AG04449 (cell line): ENCODE data around the gene MGAT5B.

Experiments
- CTCF ChIA-PET: fragments of 350-600 bp; formaldehyde crosslinking; extraction: SDS; loops from one replicate; lab custom pipeline; 2021; ENCODE audit warnings: antibody characterized with exemption; lab: Yijun Ruan, JAX
- POLR2A ChIA-PET: fragments of 400-600, 350-600 bp; formaldehyde crosslinking; extraction: SDS; loops from one replicate; lab custom pipeline; 2020; ENCODE audit warnings: antibody characterized with exemption, inconsistent platforms; lab: Yijun Ruan, JAX
- DNase-seq: peaks from one replicate; pipeline ENCODE4 v3.0.0-alpha.2; 2010; ENCODE audit warnings: low read depth, low spot score
- H3K4me3 ChIP-seq: 2 replicates; pipeline ENCODE4 v1.5.1; 2011; ENCODE audit warnings: low read depth, mild to moderate bottlenecking, control low read depth, low read length
- TF ChIP-seq, protein P1 (sequence below): IDR thresholded peaks from one replicate; pipeline ENCODE4 v1.5.1; 2011; ENCODE audit warnings: mild to moderate bottlenecking, moderate library complexity, low read length, control low read depth, inconsistent platforms; ENCODE audit not compliant: insufficient read depth; ENCODE audit errors: missing control alignments

The MGAT5B gene

DNA sequence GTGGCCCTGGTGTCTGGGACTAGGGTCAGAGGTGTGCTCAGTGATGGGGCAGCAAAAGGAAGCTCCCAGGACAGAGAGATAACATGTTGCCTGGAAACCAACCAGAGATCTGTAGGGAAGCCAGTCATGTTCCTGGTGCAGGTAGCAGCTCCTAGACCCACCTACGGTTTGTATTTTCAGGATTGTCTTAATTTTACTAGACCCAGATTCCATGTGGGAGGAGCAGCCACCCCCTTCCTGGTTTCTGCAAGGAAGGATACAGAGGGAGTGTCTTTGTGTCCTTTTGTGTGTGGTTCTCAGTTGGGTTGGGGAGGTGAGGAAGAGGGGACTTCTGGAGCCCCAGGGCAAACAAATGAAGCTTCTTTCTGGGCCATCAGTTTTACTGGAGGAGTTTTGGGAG lies 53.9 kb downstream of the MGAT5B start:
- no peak overlapping the region for H3K4me3 ChIP-seq
- CTCF ChIA-PET, result interaction anchor here (1.0 kb wide), 1 partner anchor 134 kb away, joined by 6 read pairs; no protein-coding TSS in a partner anchor
- DNase-seq, result no peak
- POLR2A ChIA-PET, result no interaction called here
- TF ChIP-seq, protein P1, sequence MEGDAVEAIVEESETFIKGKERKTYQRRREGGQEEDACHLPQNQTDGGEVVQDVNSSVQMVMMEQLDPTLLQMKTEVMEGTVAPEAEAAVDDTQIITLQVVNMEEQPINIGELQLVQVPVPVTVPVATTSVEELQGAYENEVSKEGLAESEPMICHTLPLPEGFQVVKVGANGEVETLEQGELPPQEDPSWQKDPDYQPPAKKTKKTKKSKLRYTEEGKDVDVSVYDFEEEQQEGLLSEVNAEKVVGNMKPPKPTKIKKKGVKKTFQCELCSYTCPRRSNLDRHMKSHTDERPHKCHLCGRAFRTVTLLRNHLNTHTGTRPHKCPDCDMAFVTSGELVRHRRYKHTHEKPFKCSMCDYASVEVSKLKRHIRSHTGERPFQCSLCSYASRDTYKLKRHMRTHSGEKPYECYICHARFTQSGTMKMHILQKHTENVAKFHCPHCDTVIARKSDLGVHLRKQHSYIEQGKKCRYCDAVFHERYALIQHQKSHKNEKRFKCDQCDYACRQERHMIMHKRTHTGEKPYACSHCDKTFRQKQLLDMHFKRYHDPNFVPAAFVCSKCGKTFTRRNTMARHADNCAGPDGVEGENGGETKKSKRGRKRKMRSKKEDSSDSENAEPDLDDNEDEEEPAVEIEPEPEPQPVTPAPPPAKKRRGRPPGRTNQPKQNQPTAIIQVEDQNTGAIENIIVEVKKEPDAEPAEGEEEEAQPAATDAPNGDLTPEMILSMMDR, result no peak

DNA sequence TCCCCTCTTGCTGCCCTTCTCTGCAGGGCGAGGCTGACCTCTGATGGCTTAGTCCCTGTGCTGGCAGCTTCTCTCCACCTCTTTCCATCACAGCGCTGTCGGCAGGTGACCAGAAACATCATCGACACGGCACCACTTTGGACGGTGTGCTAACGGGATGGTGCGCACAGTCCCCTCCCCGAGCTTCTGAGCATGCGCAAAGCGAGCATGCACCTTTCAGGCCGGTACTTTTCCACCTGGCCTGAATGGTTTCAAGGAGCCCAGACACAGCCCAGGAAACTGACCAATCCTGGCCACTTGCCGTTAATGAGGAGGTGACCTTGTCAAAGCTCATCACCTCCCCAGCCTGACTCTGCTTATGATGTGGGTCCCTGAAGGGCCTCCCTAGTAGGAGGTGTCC lies 54.8 kb downstream of the MGAT5B start:
- no peak for DNase-seq
- CTCF ChIA-PET, result interaction anchor here (1.0 kb wide), 1 partner anchor 133 kb away, joined by 6 read pairs; no protein-coding TSS in a partner anchor
- POLR2A ChIA-PET, result no interaction called here
- no peak overlapping the region for H3K4me3 ChIP-seq
- TF ChIP-seq, protein P1, result no peak

DNA sequence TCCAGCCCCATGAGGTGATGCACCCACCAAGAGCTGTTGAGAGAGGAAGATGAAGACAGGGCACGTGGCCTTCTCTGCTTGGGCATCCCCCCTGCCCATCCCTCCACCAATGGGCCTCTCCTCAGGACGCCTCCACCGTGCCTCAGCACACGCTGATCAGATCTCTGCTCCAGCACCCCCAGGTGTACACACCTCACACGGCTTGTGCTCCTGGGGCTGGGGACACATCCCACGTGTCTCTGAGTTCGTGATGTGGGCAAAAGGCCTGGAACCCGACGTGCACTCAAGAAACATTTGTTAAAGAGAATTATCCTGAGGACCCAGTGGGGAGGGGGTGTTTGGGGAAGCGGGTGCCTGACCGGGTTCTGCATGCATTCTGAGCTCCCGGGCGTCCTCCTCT lies 55.3 kb downstream of the MGAT5B start:
- POLR2A ChIA-PET, result no interaction called here

DNA sequence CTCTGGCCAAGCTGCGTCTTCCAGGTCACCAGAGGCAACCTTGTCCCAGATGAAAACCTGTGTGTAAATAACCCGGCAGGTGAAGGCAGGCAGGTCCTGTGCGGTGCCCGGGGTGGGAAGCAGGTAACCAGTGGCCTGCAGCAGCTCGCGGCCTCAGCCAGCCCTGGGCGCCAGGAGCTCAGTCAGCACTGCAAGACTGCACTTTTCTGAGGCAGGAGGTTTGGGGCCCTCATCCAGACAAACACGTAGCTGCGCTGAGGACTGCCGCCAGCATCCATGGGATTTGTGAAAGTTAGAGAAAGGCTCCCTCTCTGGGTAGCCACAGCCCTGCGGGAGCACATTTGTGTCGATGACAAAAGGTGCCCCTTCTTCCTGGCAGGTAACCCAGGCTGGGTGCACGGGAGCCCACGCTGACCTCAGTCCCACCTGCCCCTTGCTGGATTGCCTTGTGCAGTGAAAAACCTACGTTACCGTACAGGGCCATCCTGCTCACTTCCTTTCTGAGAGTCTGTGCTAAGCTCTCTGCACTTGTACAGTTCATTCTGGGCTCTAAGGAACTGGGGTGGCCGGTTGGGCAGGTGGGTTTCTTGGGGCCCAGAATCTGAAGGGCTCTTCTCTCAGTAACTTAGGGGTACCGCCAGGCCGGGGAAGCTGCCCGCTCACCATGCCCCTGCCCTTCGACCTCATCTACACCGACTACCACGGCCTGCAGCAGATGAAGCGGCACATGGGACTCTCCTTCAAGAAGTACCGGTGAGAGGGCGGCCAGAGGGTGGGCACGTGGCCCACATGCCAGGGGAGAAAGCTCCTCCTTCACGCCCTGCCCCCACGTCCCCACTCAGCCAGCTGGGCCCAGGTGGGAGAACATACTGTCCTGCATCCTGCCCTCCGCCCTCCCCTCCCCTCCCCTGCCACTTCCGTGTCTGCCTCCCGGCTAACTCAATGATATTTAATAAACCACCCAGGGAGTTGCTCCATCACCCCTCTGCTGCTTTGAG lies 56.4 kb downstream of the MGAT5B start:
- POLR2A ChIA-PET, result no interaction called here
- no peak overlapping the region for H3K4me3 ChIP-seq
- no peak for DNase-seq
- TF ChIP-seq, protein P1, result no peak
- CTCF ChIA-PET, result no interaction called here

More for the DNA sequence above, 55.3 kb downstream of the MGAT5B start:
- DNase-seq, result no peak
- no peak overlapping the region for H3K4me3 ChIP-seq
- CTCF ChIA-PET, result no interaction called here
- TF ChIP-seq, protein P1, result no peak

DNA sequence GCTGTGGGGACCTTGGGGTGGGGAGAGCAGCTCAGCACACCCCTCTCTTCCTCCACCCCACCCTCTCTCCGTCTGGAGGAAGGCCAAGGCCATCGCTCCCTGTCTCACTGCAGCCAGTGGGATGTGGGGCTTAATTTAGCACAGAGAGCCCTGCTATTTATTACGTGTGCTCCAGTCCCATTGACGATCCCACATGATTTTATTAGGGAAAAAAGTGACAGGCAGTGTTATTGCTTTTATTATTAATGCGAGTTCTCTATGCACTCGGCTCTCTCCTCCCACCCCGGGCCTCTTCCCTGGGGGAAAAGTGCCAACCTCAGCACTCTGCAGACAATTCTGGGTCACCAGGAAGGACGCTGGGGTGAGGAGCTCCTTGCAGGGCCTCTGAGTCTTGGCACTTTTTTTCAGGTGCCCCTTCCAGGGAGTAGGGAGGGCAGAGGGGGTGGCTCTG lies 57.3 kb downstream of the MGAT5B start:
- DNase-seq, result no peak
- no peak overlapping the region for H3K4me3 ChIP-seq
- POLR2A ChIA-PET, result no interaction called here
- CTCF ChIA-PET, result no interaction called here
- TF ChIP-seq, protein P1, result no peak

DNA sequence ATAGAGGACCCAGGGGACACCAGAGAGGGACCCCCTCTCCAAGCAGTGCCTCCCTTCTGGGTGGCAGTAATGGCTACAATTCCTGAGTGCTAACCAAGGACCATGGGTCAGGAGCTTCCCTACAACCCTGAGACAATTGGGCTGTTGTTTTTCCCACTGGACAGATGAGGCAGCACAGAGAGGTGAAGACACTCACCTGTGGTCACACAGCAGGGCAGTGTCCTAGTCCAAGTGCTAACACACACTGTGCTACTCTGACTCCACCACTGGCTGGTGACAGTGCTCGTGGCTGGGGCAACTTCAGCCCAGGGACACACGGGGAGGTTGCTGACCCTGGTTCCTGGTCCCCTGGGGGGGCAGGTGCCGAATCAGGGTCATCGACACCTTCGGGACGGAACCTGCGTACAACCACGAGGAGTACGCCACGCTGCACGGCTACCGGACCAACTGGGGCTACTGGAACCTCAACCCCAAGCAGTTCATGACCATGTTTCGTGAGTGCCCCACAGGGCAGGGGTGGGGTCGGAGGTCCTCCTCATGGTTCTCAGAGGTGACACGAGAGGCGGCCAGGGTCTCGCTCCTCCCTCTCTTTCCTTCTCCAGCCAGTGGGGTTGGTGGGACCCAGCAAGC lies 58.1 kb downstream of the MGAT5B start:
- no peak for DNase-seq
- POLR2A ChIA-PET, result no interaction called here
- no peak overlapping the region for H3K4me3 ChIP-seq
- TF ChIP-seq, protein P1, result no peak
- CTCF ChIA-PET, result no interaction called here
